ENCODE data around the gene CLDN20. TPM values are rescaled to one million over a fixed set of nuclear protein-coding genes. Genes with fewer than 3 reads are reported as not detected.

CLDN20 gene
- total RNA-seq, 2 experiments from 2014 or later, result not detected

DNA sequence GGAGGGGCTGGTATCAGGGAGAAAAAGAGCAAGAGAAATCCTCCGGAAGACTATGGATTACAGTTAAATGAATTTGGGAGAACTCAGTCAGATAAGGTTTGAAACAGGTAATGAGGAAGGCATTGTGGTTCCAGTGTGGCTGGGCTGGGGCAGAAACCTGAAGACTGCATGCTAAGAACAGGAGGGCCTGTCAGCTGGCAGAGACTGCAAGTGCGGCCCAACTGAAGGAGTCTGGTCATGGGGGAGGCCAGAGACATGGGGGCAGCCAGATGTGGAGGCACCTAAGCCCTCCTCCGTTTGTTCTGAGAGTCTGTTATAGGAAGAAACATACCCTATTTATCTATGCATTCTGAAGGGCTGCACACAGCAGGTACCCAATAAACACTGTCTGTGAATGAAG is 33.9 kb downstream of the CLDN20 start:
- H3K27me3 Mint-ChIP-seq, result no peaks in the 10 kb centered on the region
- no peak for TF ChIP-seq CTCF (IDR thresholded peaks at IDR 0.05)
- intact Hi-C loops (cut with micrococcal nuclease), result no loop called here
- peaks cover 10% of the 10 kb centered on the region for H3K4me1 Mint-ChIP-seq (ENCODE audit: low read depth)
- H3K9me3 Mint-ChIP-seq, result no peaks in the 10 kb centered on the region
- CTCF ChIA-PET, result interaction anchor here (1.6 kb wide), 1 partner anchor 119 kb away, joined by 4 read pairs; no protein-coding TSS in a partner anchor
- no peak overlapping the region for H3K4me3 Mint-ChIP-seq
- POLR2A ChIA-PET, result no interaction called here
- DNase-seq (no peak), ATAC-seq (no peak)
- H3K27ac Mint-ChIP-seq, result no peak overlapping the region
- peaks cover 45% of the 10 kb centered on the region for H3K36me3 Mint-ChIP-seq (ENCODE audit: low read depth)

DNA sequence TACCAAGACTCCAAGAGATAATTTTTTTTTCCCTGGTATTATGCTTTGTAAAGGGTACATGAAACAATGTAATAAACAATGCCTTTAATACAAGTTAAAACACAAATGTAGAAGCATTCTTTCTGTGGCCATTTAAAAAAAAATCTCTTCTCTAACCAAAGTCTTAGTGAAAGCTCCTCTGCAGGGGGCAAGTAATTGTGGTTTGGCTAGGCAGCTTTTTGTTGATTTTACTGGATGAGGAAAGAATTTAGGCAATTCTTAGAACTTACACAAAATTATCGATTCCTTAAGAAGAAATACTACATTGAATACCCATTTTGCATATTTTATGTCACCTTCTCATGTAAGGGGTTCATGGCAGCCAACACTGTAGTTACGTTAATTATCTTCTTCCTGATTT is 38.1 kb downstream of the CLDN20 start:
- peaks cover 14% of the 10 kb centered on the region for H3K4me1 Mint-ChIP-seq (ENCODE audit: low read depth)
- no peaks in the 10 kb centered on the region for H3K9me3 Mint-ChIP-seq
- CTCF ChIA-PET, result interaction anchor here (0.7 to 1.3 kb wide), 2 partner anchors 13 to 434 kb away, joined by 3 read pairs; no protein-coding TSS in a partner anchor
- H3K4me3 Mint-ChIP-seq, result no peak overlapping the region
- H3K27me3 Mint-ChIP-seq, result no peaks in the 10 kb centered on the region
- ATAC-seq (no peak), DNase-seq (no peak)
- peaks cover 50% of the 10 kb centered on the region for H3K36me3 Mint-ChIP-seq (ENCODE audit: low read depth)
- TF ChIP-seq CTCF (IDR thresholded peaks at IDR 0.05), result no peak
- POLR2A ChIA-PET, result no interaction called here
- H3K27ac Mint-ChIP-seq, result no peak overlapping the region
- intact Hi-C loops (cut with micrococcal nuclease), result no loop called here

DNA sequence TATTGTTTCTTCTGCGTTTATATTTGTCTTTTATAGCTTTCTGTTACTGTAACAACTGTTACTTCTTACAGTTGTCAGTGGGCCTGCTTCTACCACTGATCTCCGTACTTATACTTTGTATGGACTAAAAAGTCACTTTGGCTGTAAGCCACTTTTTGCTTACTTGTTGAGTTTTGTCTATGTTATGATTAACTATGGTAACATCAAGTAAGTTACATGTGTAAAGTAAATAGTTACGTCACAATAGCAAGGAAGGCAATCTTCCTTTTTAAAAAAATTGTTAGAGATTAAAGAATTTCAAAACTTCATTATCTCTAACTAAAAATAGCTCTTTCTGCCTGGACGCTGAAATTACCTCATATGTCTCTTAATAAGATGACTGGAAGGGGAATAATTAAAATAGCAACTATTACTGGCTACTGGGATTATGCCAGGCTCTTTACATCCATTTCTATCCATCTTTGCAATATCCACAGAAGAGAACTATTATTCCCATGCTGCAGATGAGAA is 39.6 kb downstream of the CLDN20 start:
- TF ChIP-seq CTCF (IDR thresholded peaks at IDR 0.05), result no peak
- no peak for DNase-seq
- no peak overlapping the region for H3K27ac Mint-ChIP-seq
- ChIA-PET POLR2A (interaction anchor here (0.6 to 1.0 kb wide), 3 partner anchors 11 to 1759 kb away, joined by 3 to 5 read pairs (median 3); partner anchors contain the start of gene TFB1M), CTCF (interaction anchor here (1.0 to 1.4 kb wide), 2 partner anchors 15 to 375 kb away, joined by 4 read pairs; no protein-coding TSS in a partner anchor)
- H3K4me1 Mint-ChIP-seq (ENCODE audit: low read depth), result peaks cover 12% of the 10 kb centered on the region
- no peak overlapping the region for H3K4me3 Mint-ChIP-seq
- H3K36me3 Mint-ChIP-seq (ENCODE audit: low read depth), result peaks cover 49% of the 10 kb centered on the region
- no peak for ATAC-seq
- H3K27me3 Mint-ChIP-seq, result no peaks in the 10 kb centered on the region
- no peaks in the 10 kb centered on the region for H3K9me3 Mint-ChIP-seq
- intact Hi-C loops (cut with micrococcal nuclease), result no loop called here

GRCh38 chr6:155306958-155307357 is 43.1 kb downstream of the CLDN20 start:
- Mint-ChIP-seq H3K36me3 (ENCODE audit: low read depth) (peaks cover 57% of the 10 kb centered on the region), H3K27ac (no peak overlapping the region), H3K27me3 (no peaks in the 10 kb centered on the region), H3K4me1 (ENCODE audit: low read depth) (peaks cover 27% of the 10 kb centered on the region), H3K9me3 (no peaks in the 10 kb centered on the region), H3K4me3 (no peak overlapping the region)
- no peak for TF ChIP-seq CTCF (IDR thresholded peaks at IDR 0.05)
- intact Hi-C loops (cut with micrococcal nuclease), result no loop called here
- POLR2A ChIA-PET, result interaction anchor here (1.1 to 1.4 kb wide), 2 partner anchors 9 to 83 kb away, joined by 3 to 4 read pairs; no protein-coding TSS in a partner anchor
- ATAC-seq (peak; percentile 39), DNase-seq (no peak)
- CTCF ChIA-PET, result interaction anchor here (1.0 kb wide), 1 partner anchor 20 kb away, joined by 3 read pairs; no protein-coding TSS in a partner anchor

- ATAC-seq, result no peak
- Mint-ChIP-seq H3K4me1 (ENCODE audit: low read depth) (peaks cover 37% of the 10 kb centered on the region), H3K9me3 (no peaks in the 10 kb centered on the region), H3K4me3 (no peak overlapping the region), H3K27ac (no peak overlapping the region), H3K27me3 (no peaks in the 10 kb centered on the region), H3K36me3 (ENCODE audit: low read depth) (peaks cover 55% of the 10 kb centered on the region)
- POLR2A ChIA-PET, result no interaction called here
- no peak for DNase-seq
- intact Hi-C loops (cut with micrococcal nuclease), result no loop called here
- CTCF ChIA-PET, result no interaction called here
- TF ChIP-seq CTCF (IDR thresholded peaks at IDR 0.05), result no peak
Observed at GRCh38 chr6:155309150-155309549, 45.3 kb downstream of the CLDN20 start.
